Stimulated activated CD4-positive, alpha-beta T cell treated with anti-CD3 and anti-CD28 coated beads, Interleukin-12 subunit alpha, Interleukin-12 subunit beta, amount 100 ng/mL, for 48 hours (primary cell): ENCODE results near the gene PPFIA2.

ENCODE experiments used
- DNase-seq, 3 donors: peaks; one replicate each; pipeline ENCODE4 v3.0.0-alpha.2; 2020; ENCODE audit warnings: low read depth in 2 of 3, low spot score in 1 of 3

PPFIA2 gene

GRCh38 chr12:81360916-81361315 lies 398.2 kb downstream of the PPFIA2 start:
- no peak for DNase-seq

- DNase-seq: no peak
These were observed 399.4 kb downstream of the PPFIA2 start for GRCh38 chr12:81359736-81360135.

- DNase-seq: no peak
These were observed 404.7 kb downstream of the PPFIA2 start for GRCh38 chr12:81354327-81354932.

GRCh38 chr12:81350309-81350708 lies 408.8 kb downstream of the PPFIA2 start:
- no peak for DNase-seq

GRCh38 chr12:81347404-81347803 lies 411.7 kb downstream of the PPFIA2 start:
- no peak for DNase-seq

- DNase-seq: no peak
These were observed 418.2 kb downstream of the PPFIA2 start for GRCh38 chr12:81340910-81341309.

- DNase-seq: no peak
These were observed 420.1 kb downstream of the PPFIA2 start for GRCh38 chr12:81339071-81339470.

GRCh38 chr12:81337886-81338285 lies 421.3 kb downstream of the PPFIA2 start:
- DNase-seq: no peak

- DNase-seq: no peak
These were observed 425.3 kb downstream of the PPFIA2 start for GRCh38 chr12:81333812-81334211.

- DNase-seq: no peak
These were observed 427.1 kb downstream of the PPFIA2 start for GRCh38 chr12:81332054-81332453.

GRCh38 chr12:81330480-81330879 lies 428.7 kb downstream of the PPFIA2 start:
- DNase-seq: no peak

GRCh38 chr12:81329085-81329484 lies 430.1 kb downstream of the PPFIA2 start:
- no peak for DNase-seq

GRCh38 chr12:81327425-81327824 lies 431.7 kb downstream of the PPFIA2 start:
- no peak for DNase-seq

GRCh38 chr12:81325086-81325485 lies 434.1 kb downstream of the PPFIA2 start:
- no peak for DNase-seq

GRCh38 chr12:81314903-81315531 lies 444.1 kb downstream of the PPFIA2 start:
- no peak for DNase-seq

GRCh38 chr12:81303935-81304334 lies 455.2 kb downstream of the PPFIA2 start:
- no peak for DNase-seq

- DNase-seq: no peak
These were observed 458.7 kb downstream of the PPFIA2 start for GRCh38 chr12:81300454-81300853.

GRCh38 chr12:81297601-81298000 lies 461.5 kb downstream of the PPFIA2 start:
- no peak for DNase-seq

GRCh38 chr12:81296556-81297305 lies 462.4 kb downstream of the PPFIA2 start:
- no peak for DNase-seq

- DNase-seq: no peak
These were observed 463.9 kb downstream of the PPFIA2 start for GRCh38 chr12:81295251-81295650.

- no peak for DNase-seq
These were observed 464.6 kb downstream of the PPFIA2 start for GRCh38 chr12:81294325-81295190.
